GM21360 (cell line): ENCODE results near the gene FAM83E.
A peak's percentile ranks its signal among the peaks of the same experiment; 100 is the strongest.
"Not testable (repeated sequence)": the region's sequence is repeated elsewhere in the genome, so short reads cannot be mapped to it uniquely, and the experiment has no call there.

ENCODE experiments used
- ATAC-seq: cut with Tn5 transposase; IDR thresholded peaks from one replicate; pipeline ENCODE4 v1.9.1; 2021; ENCODE audit warnings: mild to moderate bottlenecking, moderate library complexity; ENCODE audit not compliant: unreplicated experiment

Gene FAM83E

DNA sequence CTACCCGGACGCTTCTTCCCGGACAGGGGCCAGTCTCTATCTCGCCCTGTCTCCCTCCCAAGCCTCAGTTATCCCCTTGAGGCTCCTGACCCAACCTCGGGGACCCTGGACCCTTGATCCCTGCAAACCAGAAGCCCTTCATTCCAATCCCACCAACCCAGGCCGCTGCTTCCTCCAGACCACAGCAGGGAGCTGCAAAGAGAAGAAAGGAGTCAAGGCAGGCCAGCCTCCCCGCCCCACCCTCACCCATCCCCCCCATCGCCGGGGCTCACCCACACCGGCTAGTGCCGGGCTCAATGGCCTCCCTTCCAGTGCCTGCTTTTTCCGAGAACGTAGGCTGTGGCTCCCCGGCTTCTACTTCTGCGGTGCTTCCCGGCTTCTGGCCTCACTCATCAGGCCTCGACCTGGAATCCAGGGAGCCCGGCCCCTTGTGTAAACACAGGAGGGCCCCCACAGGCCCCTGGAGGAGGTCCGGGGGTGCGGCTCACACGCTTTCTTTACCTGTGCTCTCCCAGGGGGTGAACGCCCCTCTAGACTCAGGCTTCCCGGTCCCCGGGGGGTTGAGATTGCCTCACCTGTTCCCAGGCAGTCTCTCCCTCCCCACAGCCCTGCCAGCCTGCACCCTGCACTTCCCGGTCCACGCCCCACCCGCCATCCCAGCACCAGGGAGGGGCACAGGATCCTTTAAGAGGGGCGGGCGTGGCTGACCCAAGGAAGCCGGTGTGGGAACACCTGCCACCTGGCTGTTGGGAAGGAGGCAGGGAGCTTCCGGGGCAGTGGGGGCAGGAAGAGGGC is at the start of gene FAM83E:
Gene FAM83E, minus strand, starts transcription at position 641 of the 795 bp plus-strand sequence. CDS start 1,704 bp downstream, outside the sequence.
- no peak for ATAC-seq

DNA sequence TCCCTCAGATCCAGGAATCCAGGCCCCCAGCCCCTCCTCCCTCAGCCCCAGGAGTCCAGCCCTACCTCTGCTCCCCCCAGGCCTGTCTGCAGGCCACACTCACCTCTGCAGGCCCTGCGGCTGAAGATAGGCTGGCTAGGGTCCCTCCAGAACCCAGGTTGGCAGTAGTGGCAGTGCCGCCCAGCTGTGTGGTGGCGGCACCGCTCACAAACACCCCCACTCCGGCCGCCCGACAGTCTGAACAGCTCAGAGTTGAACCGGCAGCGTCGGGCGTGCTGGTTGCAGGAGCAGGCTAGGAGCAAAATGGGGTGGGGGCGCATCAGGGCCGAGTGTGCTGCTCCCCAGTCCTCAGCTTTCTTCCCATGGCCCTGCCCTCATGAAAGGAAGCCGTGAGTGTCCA is 49.6 kb upstream of the FAM83E start:
- ATAC-seq, result no peak

GRCh38 chr19:48663667-48664066 is 48.8 kb upstream of the FAM83E start:
- ATAC-seq, result no peak

DNA sequence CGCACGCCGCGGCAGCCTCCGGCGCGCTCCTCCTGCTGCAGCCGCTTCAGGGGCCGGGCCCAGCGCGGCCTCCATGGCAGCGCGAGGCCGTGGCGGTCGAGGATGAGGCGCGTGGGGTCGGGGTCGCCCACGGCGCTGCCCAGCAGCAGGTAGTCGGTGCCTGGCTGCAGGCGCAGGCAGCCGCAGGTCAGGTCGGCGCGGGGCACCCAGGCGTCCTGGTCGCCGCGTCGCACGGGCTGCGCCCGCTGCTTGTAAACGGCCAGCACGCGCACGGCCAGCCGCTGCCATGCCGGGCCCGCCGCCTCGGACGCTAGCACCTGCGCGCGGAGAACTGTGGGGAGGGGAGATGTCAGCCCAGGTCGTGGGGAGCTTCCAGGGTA is 46.8 kb upstream of the FAM83E start:
- no peak for ATAC-seq

GRCh38 chr19:48660852-48661710 is 46.2 kb upstream of the FAM83E start:
- peak; percentile 62 for ATAC-seq

GRCh38 chr19:48659768-48660167 is 44.9 kb upstream of the FAM83E start:
- no peak for ATAC-seq

GRCh38 chr19:48658483-48658882 is 43.6 kb upstream of the FAM83E start:
- ATAC-seq, result no peak

GRCh38 chr19:48657828-48658227 is 43.0 kb upstream of the FAM83E start:
- ATAC-seq, result not testable (repeated sequence)

DNA sequence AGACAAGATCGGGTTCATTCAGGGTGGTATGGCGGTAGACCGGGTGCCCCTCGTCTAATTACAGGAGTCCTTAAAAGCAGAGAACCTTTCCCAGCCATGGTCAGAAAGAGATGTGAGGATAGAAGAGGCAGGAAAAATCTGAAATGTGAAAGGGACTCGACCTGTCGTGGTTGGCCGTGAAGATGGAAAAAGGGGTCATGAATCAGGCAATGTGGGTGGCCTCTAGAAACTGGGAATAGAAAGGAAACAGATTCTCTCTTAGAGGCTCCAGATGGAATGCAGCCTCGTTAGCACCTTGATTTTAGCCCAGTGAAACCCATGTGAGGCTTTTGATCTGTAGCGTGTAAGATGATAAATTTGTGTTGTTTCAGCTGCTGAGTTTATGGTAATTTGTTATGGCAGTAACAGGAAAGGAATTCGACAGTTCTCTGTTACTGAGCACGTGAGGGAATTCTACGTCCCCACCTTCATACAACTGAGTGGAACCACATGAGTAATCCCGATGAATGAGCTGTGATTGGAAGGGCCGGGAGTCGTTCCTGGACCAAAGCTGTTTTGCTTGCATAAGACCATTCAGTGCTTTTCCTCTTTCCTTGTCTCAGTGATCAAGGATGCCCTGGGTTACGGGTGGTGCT is 42.1 kb upstream of the FAM83E start:
- ATAC-seq, result no peak

- ATAC-seq, result no peak
These were observed 39.6 kb upstream of the FAM83E start for GRCh38 chr19:48654299-48655059.

DNA sequence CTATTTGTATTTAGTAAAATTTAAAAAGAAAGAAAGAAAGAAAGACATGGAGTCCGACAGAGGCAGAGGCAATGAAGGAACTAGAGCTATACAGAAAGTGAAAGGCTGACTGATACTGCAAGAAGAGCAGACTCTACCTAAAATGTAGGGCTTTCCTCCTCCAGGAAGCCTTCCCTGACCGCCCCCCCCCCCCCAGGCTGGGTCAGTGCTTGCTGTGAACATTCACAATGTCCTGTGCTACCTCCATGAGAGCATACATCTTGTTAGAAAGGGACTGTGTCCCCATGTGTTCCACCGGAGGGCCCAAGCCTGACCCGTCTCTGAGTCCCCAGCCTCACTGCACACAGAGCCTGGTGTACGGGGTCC is 36.8 kb upstream of the FAM83E start:
- ATAC-seq, result no peak

DNA sequence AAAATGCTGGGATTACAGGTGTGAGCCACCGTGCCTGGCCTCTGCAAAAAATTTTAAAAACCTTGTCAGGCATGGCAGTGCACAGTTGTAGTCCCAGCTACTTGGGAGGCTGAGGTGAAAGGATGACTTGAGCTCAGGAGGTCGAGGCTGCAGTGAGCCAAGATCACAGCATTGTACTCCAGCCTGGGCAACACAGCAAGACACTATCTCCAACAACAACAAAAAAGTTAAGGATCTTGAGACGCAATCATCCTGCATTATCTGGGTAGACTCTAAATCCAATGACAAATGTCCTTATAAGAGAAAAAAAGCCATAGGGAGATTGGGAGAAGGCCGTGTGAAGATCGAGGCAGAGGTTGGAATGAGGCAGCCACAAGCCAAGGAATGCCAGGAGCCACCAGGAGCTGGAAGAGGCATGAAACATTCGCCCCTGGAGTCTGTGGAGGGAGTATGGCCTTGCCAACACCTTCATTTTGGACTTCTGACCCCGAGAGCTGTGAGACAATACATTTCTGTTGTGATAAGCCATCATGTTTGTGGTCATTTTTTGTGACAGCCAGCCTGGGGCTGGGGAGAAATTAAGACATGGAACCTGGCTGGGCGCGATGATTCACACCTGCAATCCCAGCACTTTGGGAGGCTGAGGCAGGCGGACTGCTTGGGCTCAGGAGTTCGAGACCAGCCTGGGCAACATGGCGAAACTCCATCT is 36.3 kb upstream of the FAM83E start:
- ATAC-seq, result no peak

- no peak for ATAC-seq
These were observed 33.3 kb upstream of the FAM83E start for GRCh38 chr19:48648134-48648533.

GRCh38 chr19:48646722-48647216 is 31.9 kb upstream of the FAM83E start:
- no peak for ATAC-seq

DNA sequence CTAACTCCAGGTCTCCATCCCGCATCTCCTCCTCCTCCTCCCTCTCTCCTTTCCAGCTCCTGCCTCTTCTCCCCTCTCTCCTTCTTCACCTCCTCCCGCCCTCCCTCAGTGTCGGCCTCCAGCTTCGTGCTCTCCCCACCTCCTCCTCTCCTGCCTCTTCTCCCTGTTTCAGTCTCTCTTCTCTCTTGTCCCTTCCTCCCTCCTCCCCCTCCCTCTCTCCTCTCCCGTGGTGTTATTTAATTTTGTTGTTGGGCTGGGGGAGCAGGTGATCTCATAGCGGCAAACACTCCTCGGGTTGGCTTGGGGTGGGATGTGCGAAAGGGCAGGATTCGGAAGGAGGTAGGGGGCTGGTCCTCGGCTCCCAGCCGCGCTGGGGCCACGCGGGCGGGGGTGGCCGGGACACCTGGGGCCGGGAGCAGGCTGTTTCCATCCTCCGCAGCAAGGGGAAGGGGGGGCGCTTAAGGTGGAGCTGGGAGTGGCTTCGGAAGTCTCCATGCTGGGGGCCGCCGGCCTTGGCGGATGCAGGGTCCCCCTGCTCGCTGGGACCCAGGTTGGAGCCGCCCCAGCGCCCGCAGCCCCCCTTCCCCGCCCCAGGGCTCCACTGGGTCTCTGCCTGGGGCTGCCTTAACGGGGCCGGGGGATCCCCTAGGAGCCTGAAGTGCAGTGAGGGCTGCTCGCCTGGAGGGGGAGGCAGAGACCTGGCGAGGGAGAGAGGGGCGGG is 31.3 kb upstream of the FAM83E start, which contains the start of gene CA11:
Gene CA11, minus strand, starts transcription at position 187 of the 721 bp plus-strand sequence. CDS start 555 bp downstream, outside the sequence.
- peak; percentile 69 for ATAC-seq

DNA sequence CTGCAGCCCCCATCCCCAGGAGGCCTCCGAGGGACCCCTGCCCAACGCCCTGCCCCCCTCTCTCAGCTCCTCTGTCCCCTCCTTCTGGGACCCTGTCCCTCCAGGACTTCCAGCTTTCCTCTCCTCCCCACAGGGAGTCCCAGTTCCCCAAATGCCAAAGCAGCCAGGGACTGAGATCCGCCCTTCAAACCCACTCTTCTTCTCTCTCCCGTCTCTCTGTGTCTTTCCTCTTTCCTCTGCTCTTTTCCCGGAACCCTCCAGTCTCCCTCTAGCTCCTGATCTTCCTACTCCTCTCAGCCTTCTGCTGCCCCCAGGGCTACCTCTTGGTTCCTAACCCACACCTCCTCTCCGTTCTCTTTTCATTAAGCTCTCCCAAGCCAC is 30.7 kb upstream of the FAM83E start:
- ATAC-seq, result no peak

DNA sequence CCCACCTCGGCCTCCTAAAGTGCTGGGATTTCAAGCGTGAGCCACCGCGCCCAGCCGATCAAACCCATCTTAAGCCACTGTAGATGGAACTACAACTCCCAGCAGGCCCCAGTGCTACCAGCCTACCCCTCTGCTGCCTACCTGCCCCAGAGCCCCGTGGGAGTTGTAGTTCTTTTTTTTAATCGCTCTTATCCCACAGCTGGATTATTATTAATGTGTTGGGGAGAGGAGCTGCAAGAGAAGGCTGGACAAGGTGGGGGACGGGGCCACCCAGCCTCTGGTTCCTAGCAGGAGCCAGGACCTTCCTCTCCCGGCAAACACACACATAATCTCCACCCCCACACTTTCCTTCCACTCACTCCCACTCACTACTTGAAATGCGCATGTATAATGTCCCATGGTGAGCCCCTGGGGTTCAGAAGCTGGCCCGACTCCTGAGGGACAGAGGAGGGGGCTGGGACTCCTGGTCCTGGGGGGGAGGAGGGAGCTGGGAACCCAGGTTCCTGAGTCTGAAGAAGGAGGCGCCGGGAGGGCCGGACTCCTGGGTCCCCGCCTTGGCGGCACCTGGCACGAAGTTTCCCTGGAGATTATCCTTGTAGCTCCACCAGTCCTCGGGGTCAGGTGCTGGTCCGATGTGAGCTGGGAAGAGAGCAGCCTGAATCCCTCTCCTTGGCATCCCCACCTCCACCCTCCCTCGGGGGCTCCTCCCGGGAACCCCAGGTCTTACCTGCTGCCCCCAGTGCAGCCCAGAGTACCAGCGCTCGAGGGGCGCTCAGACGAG is 30.2 kb upstream of the FAM83E start:
- ATAC-seq, result no peak

- no peak for ATAC-seq
These were observed 29.5 kb upstream of the FAM83E start for GRCh38 chr19:48644355-48644754.

DNA sequence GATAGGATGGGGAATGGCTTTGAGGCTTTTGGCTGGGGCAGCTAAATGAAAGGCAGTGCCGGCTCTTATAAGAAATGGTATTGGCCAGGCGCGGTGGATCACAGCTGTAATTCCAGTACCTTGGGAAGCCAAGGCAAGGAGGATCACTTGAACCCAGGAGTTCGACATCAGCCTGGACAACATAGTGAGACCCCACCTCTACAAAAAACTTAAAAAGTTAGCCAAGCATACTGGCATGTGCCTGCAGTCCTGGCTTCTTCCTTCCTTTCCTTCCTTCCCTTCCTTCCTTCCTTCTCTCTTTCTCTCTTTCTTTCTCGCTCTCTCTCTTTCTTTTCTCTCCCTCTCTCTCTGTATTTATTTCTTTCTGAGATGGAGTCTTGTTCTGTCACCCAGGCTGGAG is 28.0 kb upstream of the FAM83E start:
- ATAC-seq, result no peak
